H1 (cell line): Measurements from ENCODE around the gene CNTN5. TPM values are rescaled to one million over a fixed set of nuclear protein-coding genes. Genes with fewer than 3 reads are reported as not detected.

Experiments used
- BCL11A ChIP-seq, 2 experiments: IDR thresholded peaks; one replicate each; pipeline ENCODE4 v1.6.1; 2011; ENCODE audit warnings: low read depth in 2 of 2, low read length in 2 of 2, mild to moderate bottlenecking in 2 of 2
- CBX5 ChIP-seq: fragments of 300-800, 300-1000 bp; sonication (generic); IDR thresholded peaks from 2 replicates; pipeline ENCODE4 v1.7.1; 2016; ENCODE audit warnings: antibody characterized with exemption, low read length, low read depth
- CHD7 ChIP-seq: fragments of 300-600 bp; sonication (generic); IDR thresholded peaks from 2 replicates; pipeline ENCODE4 v1.7.1; 2012; ENCODE audit warnings: low read length, moderate library complexity, mild to moderate bottlenecking, inconsistent platforms; ENCODE audit not compliant: insufficient replicate concordance
- EP300 ChIP-seq, 2 experiments: IDR thresholded peaks; 1 replicate in 1 of 2; 2 replicates in 1 of 2; pipeline ENCODE4 v1.6.1; 2011 to 2012; ENCODE audit warnings: low read depth in 2 of 2, low read length in 2 of 2, mild to moderate bottlenecking in 2 of 2, borderline replicate concordance in 1 of 2, inconsistent platforms in 1 of 2, moderate library complexity in 1 of 2
- MAFK ChIP-seq: IDR thresholded peaks from 2 replicates; pipeline ENCODE4 v1.6.1; 2012; ENCODE audit warnings: low read depth, mild to moderate bottlenecking, improper control_type of control experiment, low read length
- NANOG ChIP-seq: IDR thresholded peaks from 2 replicates; pipeline ENCODE4 v1.6.1; 2011; ENCODE audit warnings: low read length, low read depth, mild to moderate bottlenecking, inconsistent platforms; ENCODE audit not compliant: insufficient read depth, poor library complexity, severe bottlenecking
- NRF1 ChIP-seq: IDR thresholded peaks from 2 replicates; pipeline ENCODE4 v1.6.1; 2011; ENCODE audit warnings: mild to moderate bottlenecking, low read depth, low read length, improper control_type of control experiment
- RBBP5 ChIP-seq: IDR thresholded peaks from 2 replicates; pipeline ENCODE4 v1.7.1; 2012; ENCODE audit warnings: low read depth, mild to moderate bottlenecking, inconsistent platforms, low read length, moderate library complexity, borderline replicate concordance
- RNF2 ChIP-seq: fragments of 200-900, 300-1000 bp; sonication (generic); IDR thresholded peaks from 2 replicates; pipeline ENCODE4 v1.7.1; 2016; ENCODE audit warnings: borderline replicate concordance, low read depth, mild to moderate bottlenecking, antibody characterized with exemption, low read length; ENCODE audit not compliant: poor library complexity, severe bottlenecking; ENCODE audit errors: missing control alignments
- SIX5 ChIP-seq: IDR thresholded peaks from 2 replicates; pipeline ENCODE4 v1.6.1; 2011; ENCODE audit warnings: mild to moderate bottlenecking, low read depth, low read length
- TAF7 ChIP-seq: optimal IDR thresholded peaks from 2 replicates; pipeline ENCODE3; 2011; ENCODE audit warnings: low read depth, mild to moderate bottlenecking, inconsistent platforms, low read length, moderate library complexity, borderline replicate concordance
- polyA plus RNA-seq, 7 experiments: library from polyadenylated mRNA; depleted of rRNA in 3 of 7; stranded (reverse) in 5 of 7; unstranded in 2 of 7; fragments of >200 nt in 5 of 7; fragments of 200-250 nt in 2 of 7; gene quantifications; 1 replicate in 5 of 7; 2 replicates in 1 of 7; 4 replicates in 1 of 7; pipeline versions ENCODE4 v1.2.1 to v1.2.3, GENCODE V29; 2011 to 2013; ENCODE audit warnings: missing spikeins in 2 of 7, mixed read lengths in 2 of 7
- total RNA-seq: library from RNA; stranded (reverse); fragmentation: NEBNext Ultra II Directional; extraction: Animal tissue kit (Norgen Biotek cat#: 25700); gene quantifications from 2 replicates; pipeline ENCODE4 v1.2.1, GENCODE V29; 2021

Gene CNTN5
- total and polyA plus RNA-seq, 2 of the 8 experiments (the other 6 are each of a cell fraction or from before 2014, with no cell fraction given), result not detected

- TF ChIP-seq CHD7 (peak; percentile 82), CBX5 (no peak), SIX5 (no peak), BCL11A (IDR thresholded peaks at IDR 0.05; ENCODE audit: low read depth in 2 of 2, low read length in 2 of 2) (peak in 1 of 2 experiments; percentile 17), RNF2 (no peak), RBBP5 (no peak), MAFK (no peak), EP300 (IDR thresholded peaks at IDR 0.05; ENCODE audit: borderline replicate concordance in 1 of 2, low read depth in 2 of 2, low read length in 2 of 2) (peak in 1 of 2 experiments; percentile 46; a peak in 1 of 3 replicates), NANOG (peak; percentile 93), TAF7 (no peak), NRF1 (no peak)
- TF ChIP-seq, all 59 proteins: peak for 4
These were observed 905.2 kb downstream of the CNTN5 start (continued) for GRCh38 chr11:99925968-99926367.
